H1 (cell line): ENCODE data around the gene ASS1.

Source experiments
- CHD1 ChIP-seq: IDR thresholded peaks from 2 replicates; pipeline ENCODE4 v1.6.1; 2012; ENCODE audit warnings: low read depth, low read length, improper control_type of control experiment
- FOSL1 ChIP-seq: IDR thresholded peaks from 2 replicates; pipeline ENCODE4 v1.6.1; 2011; ENCODE audit warnings: mild to moderate bottlenecking, low read depth, low read length, moderate library complexity; ENCODE audit not compliant: insufficient read depth
- HDAC6 ChIP-seq: IDR thresholded peaks from one replicate; pipeline ENCODE4 v1.7.1; 2012; ENCODE audit warnings: low read depth, mild to moderate bottlenecking, inconsistent platforms, low read length, moderate library complexity
- POLR2A ChIP-seq, 2 experiments: IDR thresholded peaks; 1 replicate in 1 of 2; 2 replicates in 1 of 2; pipeline ENCODE4 v1.6.1; 2011; ENCODE audit warnings: low read depth in 2 of 2, low read length in 2 of 2, mild to moderate bottlenecking in 2 of 2; ENCODE audit errors: control extremely low read depth in 1 of 2
- RFX5 ChIP-seq: IDR thresholded peaks from 2 replicates; pipeline ENCODE4 v1.6.1; 2011; ENCODE audit warnings: low read depth, low read length, improper control_type of control experiment, borderline replicate concordance
- RXRA ChIP-seq: IDR thresholded peaks from 2 replicates; pipeline ENCODE4 v1.6.1; 2011; ENCODE audit warnings: low read depth, mild to moderate bottlenecking, low read length, moderate library complexity; ENCODE audit not compliant: insufficient read depth
- SP4 ChIP-seq: IDR thresholded peaks from 2 replicates; pipeline ENCODE4 v1.6.1; 2012; ENCODE audit warnings: low read length, inconsistent platforms
- SUZ12 ChIP-seq: fragments of 200-600 bp; sonication (generic); IDR thresholded peaks from 2 replicates; pipeline ENCODE4 v1.6.1; 2012; ENCODE audit warnings: mild to moderate bottlenecking, inconsistent platforms, low read length, moderate library complexity, mixed read lengths
- ZNF274 ChIP-seq: IDR thresholded peaks from 2 replicates; pipeline ENCODE4 v1.7.0; 2012; ENCODE audit warnings: low read length, borderline replicate concordance; ENCODE audit errors: extremely low read depth
- TF ChIP-seq, protein P1 (sequence below), 3 experiments: IDR thresholded peaks; 1 replicate in 2 of 3; 2 replicates in 1 of 3; pipeline versions ENCODE4 v1.5.1 to v1.6.1; 2011; ENCODE audit warnings: low read length in 3 of 3, mild to moderate bottlenecking in 3 of 3, inconsistent platforms in 2 of 3, low read depth in 1 of 3, moderate library complexity in 1 of 3; ENCODE audit not compliant: insufficient read depth in 1 of 3; ENCODE audit errors: control extremely low read depth in 1 of 3

- TF ChIP-seq POLR2A (IDR thresholded peaks at IDR 0.05; ENCODE audit: control extremely low read depth in 1 of 2, low read depth in 2 of 2, low read length in 2 of 2), result no peak
- TF ChIP-seq RXRA, result no peak
- TF ChIP-seq, protein P1, sequence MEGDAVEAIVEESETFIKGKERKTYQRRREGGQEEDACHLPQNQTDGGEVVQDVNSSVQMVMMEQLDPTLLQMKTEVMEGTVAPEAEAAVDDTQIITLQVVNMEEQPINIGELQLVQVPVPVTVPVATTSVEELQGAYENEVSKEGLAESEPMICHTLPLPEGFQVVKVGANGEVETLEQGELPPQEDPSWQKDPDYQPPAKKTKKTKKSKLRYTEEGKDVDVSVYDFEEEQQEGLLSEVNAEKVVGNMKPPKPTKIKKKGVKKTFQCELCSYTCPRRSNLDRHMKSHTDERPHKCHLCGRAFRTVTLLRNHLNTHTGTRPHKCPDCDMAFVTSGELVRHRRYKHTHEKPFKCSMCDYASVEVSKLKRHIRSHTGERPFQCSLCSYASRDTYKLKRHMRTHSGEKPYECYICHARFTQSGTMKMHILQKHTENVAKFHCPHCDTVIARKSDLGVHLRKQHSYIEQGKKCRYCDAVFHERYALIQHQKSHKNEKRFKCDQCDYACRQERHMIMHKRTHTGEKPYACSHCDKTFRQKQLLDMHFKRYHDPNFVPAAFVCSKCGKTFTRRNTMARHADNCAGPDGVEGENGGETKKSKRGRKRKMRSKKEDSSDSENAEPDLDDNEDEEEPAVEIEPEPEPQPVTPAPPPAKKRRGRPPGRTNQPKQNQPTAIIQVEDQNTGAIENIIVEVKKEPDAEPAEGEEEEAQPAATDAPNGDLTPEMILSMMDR (IDR thresholded peaks at IDR 0.05; ENCODE audit: control extremely low read depth in 1 of 3, insufficient read depth in 1 of 3, low read depth in 1 of 3, low read length in 3 of 3), result no peak
- TF ChIP-seq CHD1, result no peak
- no peak for TF ChIP-seq HDAC6
- no peak for TF ChIP-seq SP4
- TF ChIP-seq ZNF274, result no peak
- no peak for TF ChIP-seq RFX5
- no peak for TF ChIP-seq SUZ12
- no peak for TF ChIP-seq FOSL1
Measured at GRCh38 chr9:130482463-130482862, 37.7 kb downstream of the ASS1 start.
